Measurements from ENCODE around the gene SLC6A13. TPM values are rescaled to one million over a fixed set of nuclear protein-coding genes. Genes with fewer than 3 reads are reported as not detected.
A peak's percentile ranks its signal among the peaks of the same experiment; 100 is the strongest.
"Not testable (repeated sequence)": the region's sequence is repeated elsewhere in the genome, so short reads cannot be mapped to it uniquely, and the experiment has no call there.

The SLC6A13 gene
- total RNA-seq: 0.22 TPM in 1 of 2 replicates, not detected in the other

GRCh38 chr12:262817-263216 lies at the start of gene SLC6A13:
Gene SLC6A13 (minus strand): TSS chr12:262836. CDS start chr12:260052, 2,784 bp downstream.
- peak within 1 kb of the TSS; percentile 46 for H3K4me3 ChIP-seq (ENCODE audit: low read depth, low read length)
- no peak for DNase-seq (ENCODE audit: low read depth)
- TF ChIP-seq CTCF (conservative IDR thresholded peaks at IDR 0.05; ENCODE audit: low read depth, low read length): no peak

- TF ChIP-seq CTCF (conservative IDR thresholded peaks at IDR 0.05; ENCODE audit: low read depth, low read length): no peak
- no peak for DNase-seq (ENCODE audit: low read depth)
- H3K4me3 ChIP-seq (ENCODE audit: low read depth, low read length): no peak overlapping the region
These were observed 45.9 kb upstream of the SLC6A13 start for GRCh38 chr12:308511-308910.

- no peak for DNase-seq (ENCODE audit: low read depth)
- no peak overlapping the region for H3K4me3 ChIP-seq (ENCODE audit: low read depth, low read length)
- no peak for TF ChIP-seq CTCF (conservative IDR thresholded peaks at IDR 0.05; ENCODE audit: low read depth, low read length)
These were observed 44.8 kb upstream of the SLC6A13 start for GRCh38 chr12:307406-307805.

- no peak for TF ChIP-seq CTCF (conservative IDR thresholded peaks at IDR 0.05; ENCODE audit: low read depth, low read length)
- no peak for DNase-seq (ENCODE audit: low read depth)
- H3K4me3 ChIP-seq (ENCODE audit: low read depth, low read length): no peak overlapping the region
These were observed 42.2 kb upstream of the SLC6A13 start for GRCh38 chr12:304805-305204.

- DNase-seq (ENCODE audit: low read depth); H3K4me3 ChIP-seq (ENCODE audit: low read depth, low read length): not testable (repeated sequence)
These were observed 40.1 kb upstream of the SLC6A13 start for GRCh38 chr12:302766-303165.

- DNase-seq (ENCODE audit: low read depth); H3K4me3 ChIP-seq (ENCODE audit: low read depth, low read length): not testable (repeated sequence)
These were observed 37.5 kb upstream of the SLC6A13 start for GRCh38 chr12:300166-300565.

- not testable (repeated sequence) for H3K4me3 ChIP-seq (ENCODE audit: low read depth, low read length); DNase-seq (ENCODE audit: low read depth)
These were observed 36.9 kb upstream of the SLC6A13 start for GRCh38 chr12:299511-299910.

GRCh38 chr12:298059-298458 lies 35.4 kb upstream of the SLC6A13 start:
- H3K4me3 ChIP-seq (ENCODE audit: low read depth, low read length); DNase-seq (ENCODE audit: low read depth): not testable (repeated sequence)

GRCh38 chr12:295132-295531 lies 32.5 kb upstream of the SLC6A13 start:
- no peak for TF ChIP-seq CTCF (conservative IDR thresholded peaks at IDR 0.05; ENCODE audit: low read depth, low read length)
- no peak overlapping the region for H3K4me3 ChIP-seq (ENCODE audit: low read depth, low read length)
- no peak for DNase-seq (ENCODE audit: low read depth)

Data from epithelial cell of proximal tubule (primary cell).